GM12878 (cell line): Measurements from ENCODE around the gene CLPTM1. TPM values are rescaled to one million over a fixed set of nuclear protein-coding genes. Genes with fewer than 3 reads are reported as not detected.

Source experiments
- ATAC-seq: fragments of 200-7000 bp; cut with Tn5 transposase; 3 replicates; pipeline ENCODE4 v1.9.1; 2020; ENCODE audit warnings: mild to moderate bottlenecking, moderate library complexity
- BruUV-seq: library from RNA; stranded (reverse); fragments of 400-500 nt; replicated peaks from 2 replicates; lab custom pipeline; 2021; lab: Mats Ljungman, UMichigan
- CTCF ChIA-PET: fragments of 300-600 bp; sonication (Branson Sonifier 250); formaldehyde crosslinking; extraction: SDS; loops from one replicate; lab custom pipeline; 2021; ENCODE audit warnings: inconsistent platforms; lab: Yijun Ruan, JAX
- POLR2A ChIA-PET: fragments of 350-600 bp; formaldehyde crosslinking; extraction: SDS; loops from one replicate; lab custom pipeline; 2021; ENCODE audit warnings: inconsistent platforms; lab: Charles Lee
- RAD21 ChIA-PET: fragments of 300-600 bp; sonication (Branson Sonifier 250); formaldehyde crosslinking; loops from one replicate; lab custom pipeline; 2023; ENCODE audit warnings: antibody characterized with exemption; ENCODE audit not compliant: unreplicated experiment; lab: Charles Lee
- SMC1A ChIA-PET: fragments of 300-600 bp; sonication (Branson Sonifier 250); formaldehyde crosslinking; loops from one replicate; lab custom pipeline; 2023; ENCODE audit not compliant: unreplicated experiment, uncharacterized antibody; lab: Charles Lee
- DNase-seq: peaks from one replicate; pipeline ENCODE4 v3.0.0-alpha.2; 2011; ENCODE audit warnings: low read depth, low spot score
- FAIRE-seq: peaks from 3 replicates; lab custom pipeline; 2011; peaks lifted over from hg19 to GRCh38; lab: Jason Lieb, UNC
- H2AFZ ChIP-seq: 2 replicates; pipeline ENCODE4 v1.6.0; 2011; ENCODE audit warnings: low read depth, low read length, control low read depth; ENCODE audit not compliant: control insufficient read depth
- H3K27ac ChIP-seq: 2 replicates; pipeline ENCODE4 v1.5.1; 2011; ENCODE audit warnings: control low read depth; ENCODE audit not compliant: control insufficient read depth, insufficient read depth
- H3K27me3 ChIP-seq, 2 experiments: replicated peaks in 1 of 2; 2 replicates each; pipeline versions ENCODE4 v1.6.0 to v1.6.1; 2011; ENCODE audit warnings: low read length in 1 of 2; ENCODE audit not compliant: control insufficient read depth in 2 of 2, insufficient read depth in 2 of 2
- H3K36me3 ChIP-seq, 2 experiments: 2 replicates each; pipeline ENCODE4 v1.5.1; 2011; ENCODE audit warnings: low read length in 1 of 2; ENCODE audit not compliant: control insufficient read depth in 2 of 2, insufficient read depth in 2 of 2
- H3K4me1 ChIP-seq: 2 replicates; pipeline ENCODE4 v1.6.1; 2011; ENCODE audit warnings: mild to moderate bottlenecking, low read length, moderate library complexity, mixed read lengths; ENCODE audit not compliant: control insufficient read depth, insufficient read depth
- H3K4me2 ChIP-seq: 2 replicates; pipeline ENCODE4 v1.6.0; 2011; ENCODE audit warnings: control low read depth; ENCODE audit not compliant: control insufficient read depth, insufficient read depth
- H3K4me3 ChIP-seq: fragments of 200-600 bp; sonication (generic); 2 replicates; pipeline ENCODE4 v1.5.1; 2016
- H3K79me2 ChIP-seq: 2 replicates; pipeline ENCODE4 v1.6.0; 2011; ENCODE audit warnings: low read length; ENCODE audit not compliant: control insufficient read depth, insufficient read depth
- H3K9ac ChIP-seq: 2 replicates; pipeline ENCODE4 v1.8.0; 2011; ENCODE audit warnings: low read length, control low read depth, mixed read lengths; ENCODE audit not compliant: control insufficient read depth, insufficient read depth
- H3K9me3 ChIP-seq: replicated peaks from 3 replicates; pipeline ENCODE4 v1.5.1; 2011; ENCODE audit warnings: mild to moderate bottlenecking, low read length; ENCODE audit not compliant: control insufficient read depth, insufficient read depth
- H4K20me1 ChIP-seq: 2 replicates; pipeline ENCODE4 v1.6.0; 2011; ENCODE audit not compliant: control insufficient read depth, insufficient read depth
- ATF2 ChIP-seq: IDR thresholded peaks from 2 replicates; pipeline ENCODE4 v1.6.1; 2012; ENCODE audit warnings: low read length, inconsistent platforms
- CTCF ChIP-seq, 3 experiments: IDR thresholded peaks in 2 of 3; conservative IDR thresholded peaks in 1 of 3; 2 replicates each; pipeline ENCODE4 v1.5.1; 2011; ENCODE audit warnings: low read depth in 3 of 3, low read length in 3 of 3, mild to moderate bottlenecking in 3 of 3, control low read depth in 2 of 3, moderate library complexity in 2 of 3, inconsistent platforms in 1 of 3, mixed read lengths in 1 of 3; ENCODE audit not compliant: control insufficient read depth in 2 of 3, insufficient read depth in 1 of 3; ENCODE audit errors: extremely low read depth in 1 of 3
- EED ChIP-seq: sonication (generic); IDR thresholded peaks from 2 replicates; pipeline ENCODE4 v1.6.1; 2016; ENCODE audit warnings: antibody characterized with exemption, low read depth
- EGR1 ChIP-seq, 2 experiments: IDR thresholded peaks; 1 replicate in 1 of 2; 2 replicates in 1 of 2; pipeline ENCODE4 v1.6.1; 2011 to 2012; ENCODE audit warnings: low read depth in 2 of 2, low read length in 2 of 2, borderline replicate concordance in 1 of 2, mild to moderate bottlenecking in 1 of 2, moderate library complexity in 1 of 2
- EZH2 ChIP-seq: IDR thresholded peaks from 2 replicates; pipeline ENCODE4 v1.6.1; 2012; ENCODE audit warnings: low read depth, mild to moderate bottlenecking, control low read depth, inconsistent platforms, low read length, borderline replicate concordance; ENCODE audit not compliant: control insufficient read depth
- FOXK2 ChIP-seq: fragments of 450-650 bp; IDR thresholded peaks from 2 replicates; pipeline ENCODE4 v1.6.1; 2017; ENCODE audit warnings: mild to moderate bottlenecking, moderate library complexity
- HCFC1 ChIP-seq: fragments of 150-350 bp; IDR thresholded peaks from 2 replicates; pipeline ENCODE4 v1.6.1; 2014; ENCODE audit warnings: low read length
- IRF4 ChIP-seq: IDR thresholded peaks from 2 replicates; pipeline ENCODE4 v1.6.1; 2011; ENCODE audit warnings: low read depth, low read length
- MEF2B ChIP-seq: fragments of 450-650 bp; IDR thresholded peaks from 2 replicates; pipeline ENCODE4 v1.6.1; 2018; ENCODE audit warnings: mild to moderate bottlenecking, moderate library complexity; ENCODE audit not compliant: partially characterized antibody, poor library complexity, severe bottlenecking
- MTA3 ChIP-seq: IDR thresholded peaks from 2 replicates; pipeline ENCODE4 v1.6.1; 2012; ENCODE audit warnings: low read length, inconsistent platforms, borderline replicate concordance
- MYB ChIP-seq: fragments of 150-350 bp; IDR thresholded peaks from 2 replicates; pipeline ENCODE4 v1.6.1; 2014; ENCODE audit warnings: mild to moderate bottlenecking, low read depth, low read length, borderline replicate concordance
- NRF1 ChIP-seq: conservative IDR thresholded peaks from 2 replicates; pipeline ENCODE4 v1.6.1; 2011; ENCODE audit warnings: mild to moderate bottlenecking, low read depth, low read length, improper control_type of control experiment
- POLR2A ChIP-seq: IDR thresholded peaks from 2 replicates; pipeline ENCODE4 v1.6.1; 2011; ENCODE audit warnings: low read depth, mild to moderate bottlenecking, low read length
- RCOR1 ChIP-seq: conservative IDR thresholded peaks from 2 replicates; pipeline ENCODE4 v1.6.1; 2012; ENCODE audit warnings: low read depth, low read length, improper control_type of control experiment
- TAF1 ChIP-seq: IDR thresholded peaks from 2 replicates; pipeline ENCODE4 v1.6.1; 2011; ENCODE audit warnings: mild to moderate bottlenecking, low read depth, low read length, borderline replicate concordance
- WGBS: methylation state at CpG from one replicate; pipeline ENCODE4 v1.1.6; 2016; ENCODE audit warnings: low lambda C conversion rate; ENCODE audit not compliant: insufficient replicate concordance, insufficient coverage; ENCODE audit errors: missing lambda C conversion rate; 5-methylcytosine and 5-hydroxymethylcytosine counted together
- in situ Hi-C: fragments of 300-500 bp; cut with MboI; formaldehyde crosslinking; loops from 9 replicates; pipeline ENCODE4 v1.14.3; 2018; ENCODE audit warnings: mixed read lengths
- intact Hi-C: fragments of 100-400 bp; cut with micrococcal nuclease; formaldehyde crosslinking; loops from one replicate; pipeline ENCODE4 v1.14.2; 2022; ENCODE audit not compliant: unreplicated experiment
- polyA plus RNA-seq, 11 experiments: library from polyadenylated mRNA; depleted of rRNA in 4 of 11; unstranded in 6 of 11; stranded (reverse) in 5 of 11; fragments of >200 nt; fragmentation: Nextera tagmentation in 4 of 11; fragmentation: Illumina TruSeq in 1 of 11; extraction: Ambion mirVana in 4 of 11; extraction: Trizol in 1 of 11; gene quantifications; 1 replicate in 1 of 11; 2 replicates in 10 of 11; pipeline versions ENCODE4 v1.2.1 to v1.2.3, GENCODE V29; 2011 to 2016; ENCODE audit warnings: inconsistent platforms in 2 of 11, missing spikeins in 2 of 11, low read depth in 1 of 11
- total RNA-seq, 4 experiments: library from RNA; depleted of rRNA in 3 of 4; stranded (reverse); fragments of >200 nt in 3 of 4; fragmentation: Illumina TruSeq in 1 of 4; extraction: Trizol in 1 of 4; gene quantifications; 2 replicates each; pipeline versions ENCODE4 v1.2.1 to v1.2.3, GENCODE V29; 2013 to 2021
- TF ChIP-seq, protein P1 (sequence below): fragments of 450-650 bp; IDR thresholded peaks from 2 replicates; pipeline ENCODE4 v1.6.1; 2017; ENCODE audit warnings: mild to moderate bottlenecking, low read depth, inconsistent platforms; ENCODE audit not compliant: poor library complexity, severe bottlenecking

The CLPTM1 gene
- total and polyA plus RNA-seq, 10 of the 15 experiments (the other 5 are each of a cell fraction or from before 2014, with no cell fraction given), result 0.42 to 72.6 (median 35.2) TPM

- POLR2A ChIA-PET, result interaction anchor here (0.5 to 2.1 kb wide), 8 partner anchors 10 to 120 kb away, joined by 3 to 9 read pairs (median 4); partner anchors contain the start of genes CLASRP and RELB
- TF ChIP-seq MTA3, result no peak; the same call in 1 of the 2 replicates
- TF ChIP-seq EZH2, result no peak
- no peak for TF ChIP-seq TAF1
- peak; percentile 59 for TF ChIP-seq MYB
- no peak; the same call in 1 of the 2 replicates for TF ChIP-seq POLR2A
- peak; percentile 74 to 81 (median 79) for TF ChIP-seq CTCF (IDR thresholded peaks at IDR 0.05 in 2 of 3, conservative IDR thresholded peaks at IDR 0.05 in 1 of 3; ENCODE audit: control insufficient read depth in 2 of 3, extremely low read depth in 1 of 3, insufficient read depth in 1 of 3, low read depth in 3 of 3, low read length in 3 of 3)
- no peak for TF ChIP-seq RCOR1
- no peak for TF ChIP-seq FOXK2
- TF ChIP-seq HCFC1, result peak; percentile 36; the same call in 1 of the 2 replicates
- TF ChIP-seq IRF4, result peak; percentile 14; the same call in 1 of the 2 replicates
- no peak for TF ChIP-seq NRF1
- TF ChIP-seq, protein P1, sequence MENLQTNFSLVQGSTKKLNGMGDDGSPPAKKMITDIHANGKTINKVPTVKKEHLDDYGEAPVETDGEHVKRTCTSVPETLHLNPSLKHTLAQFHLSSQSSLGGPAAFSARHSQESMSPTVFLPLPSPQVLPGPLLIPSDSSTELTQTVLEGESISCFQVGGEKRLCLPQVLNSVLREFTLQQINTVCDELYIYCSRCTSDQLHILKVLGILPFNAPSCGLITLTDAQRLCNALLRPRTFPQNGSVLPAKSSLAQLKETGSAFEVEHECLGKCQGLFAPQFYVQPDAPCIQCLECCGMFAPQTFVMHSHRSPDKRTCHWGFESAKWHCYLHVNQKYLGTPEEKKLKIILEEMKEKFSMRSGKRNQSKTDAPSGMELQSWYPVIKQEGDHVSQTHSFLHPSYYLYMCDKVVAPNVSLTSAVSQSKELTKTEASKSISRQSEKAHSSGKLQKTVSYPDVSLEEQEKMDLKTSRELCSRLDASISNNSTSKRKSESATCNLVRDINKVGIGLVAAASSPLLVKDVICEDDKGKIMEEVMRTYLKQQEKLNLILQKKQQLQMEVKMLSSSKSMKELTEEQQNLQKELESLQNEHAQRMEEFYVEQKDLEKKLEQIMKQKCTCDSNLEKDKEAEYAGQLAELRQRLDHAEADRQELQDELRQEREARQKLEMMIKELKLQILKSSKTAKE, result peak; percentile 86
- peak; percentile 68 for TF ChIP-seq EED
- 0 out of 3 replicates have a peak, but pooled peaks of 1 of the 2 experiments have one; percentile 12 for TF ChIP-seq EGR1 (IDR thresholded peaks at IDR 0.05; ENCODE audit: borderline replicate concordance in 1 of 2, low read depth in 2 of 2, low read length in 2 of 2)
- TF ChIP-seq ATF2, result peak; percentile 83
- TF ChIP-seq MEF2B, result peak; percentile 95
These were observed 61.5 kb downstream of the CLPTM1 start for GRCh38 chr19:45016388-45017314.

More at GRCh38 chr19:45016388-45017314, 61.5 kb downstream of the CLPTM1 start:
- Histone ChIP-seq H3K27me3 (no peaks in the 10 kb centered on the region), H3K4me1 (peaks cover 20% of the 10 kb centered on the region), H3K4me3 (peak overlapping the region; percentile 60), H3K36me3 (peaks cover 0 to 6% of the 10 kb centered on the region in 2 experiments; a peak in 3 of 4 replicates), H4K20me1 (no peaks in the 10 kb centered on the region), H3K79me2 (no peaks in the 10 kb centered on the region), H3K9ac (peak overlapping the region; percentile 83), H3K4me2 (peak overlapping the region; percentile 97), H3K27ac (peak overlapping the region; percentile 89), H3K9me3 (no peaks in the 10 kb centered on the region), H2AFZ (peak overlapping the region; percentile 17)
- in situ Hi-C loops, result no loop called here
- DNase-seq, result peak; percentile 94
- peak; percentile 99 for FAIRE-seq
- BruUV-seq, result TSS peak; percentile 78
- SMC1A ChIA-PET, result interaction anchor here (0.9 to 1.9 kb wide), 8 partner anchors 9 to 161 kb away, joined by 3 to 9 read pairs (median 3); partner anchors contain the start of genes BLOC1S3 and TRAPPC6A
- CTCF ChIA-PET, result interaction anchor here (0.6 to 2.1 kb wide), 20 partner anchors 9 to 167 kb away, joined by 3 to 7 read pairs (median 4); partner anchors contain the start of gene RELB
- RAD21 ChIA-PET, result interaction anchor here (0.7 to 2.0 kb wide), 9 partner anchors 16 to 148 kb away, joined by 3 to 11 read pairs (median 3); partner anchors contain the start of gene RELB
- ATAC-seq, result peak; percentile 91
- 1% methylated on average over 13 of the region's 13 CpGs for WGBS
- intact Hi-C loops, result loop anchor here (1.0 to 10.0 kb wide), 4 partner anchors 43 to 168 kb away; partner anchors contain the start of gene GEMIN7
